Activated effector memory CD4-positive, alpha-beta T cell treated with anti-CD3 and anti-CD28 coated beads, Interleukin-2, amount 50 U/mL, for 16 hours (primary cell): ENCODE data around the gene ABLIM3.

Experiments used
- DNase-seq: peaks from one replicate; pipeline ENCODE4 v3.0.0-alpha.2; 2020

The ABLIM3 gene

GRCh38 chr5:149284501-149284900 is 143.2 kb downstream of the ABLIM3 start:
- no peak for DNase-seq

DNA sequence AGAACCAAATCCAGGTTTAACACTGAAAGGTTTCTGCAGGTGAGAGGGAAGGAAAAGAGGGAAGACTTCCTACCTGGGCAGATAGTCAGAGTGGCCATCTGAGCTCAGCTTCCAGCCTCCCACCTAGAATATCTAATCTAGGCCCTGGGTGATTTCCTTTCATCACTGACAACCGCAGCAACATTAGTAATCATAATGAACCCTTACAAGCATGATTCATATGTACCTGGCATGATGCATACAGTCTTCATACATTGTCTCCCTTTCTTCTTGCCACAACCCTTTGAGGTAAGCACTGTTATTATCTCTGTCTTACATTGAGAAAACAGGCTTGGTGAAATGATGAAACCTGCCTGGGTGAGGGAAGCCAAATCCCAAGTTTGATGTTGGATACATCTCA is 143.9 kb downstream of the ABLIM3 start:
- no peak for DNase-seq

GRCh38 chr5:149288436-149288835 is 147.1 kb downstream of the ABLIM3 start:
- DNase-seq = no peak

GRCh38 chr5:149289301-149289700 is 148.0 kb downstream of the ABLIM3 start:
- no peak for DNase-seq

- DNase-seq = no peak
These were observed 153.9 kb downstream of the ABLIM3 start for GRCh38 chr5:149294872-149295829.

DNA sequence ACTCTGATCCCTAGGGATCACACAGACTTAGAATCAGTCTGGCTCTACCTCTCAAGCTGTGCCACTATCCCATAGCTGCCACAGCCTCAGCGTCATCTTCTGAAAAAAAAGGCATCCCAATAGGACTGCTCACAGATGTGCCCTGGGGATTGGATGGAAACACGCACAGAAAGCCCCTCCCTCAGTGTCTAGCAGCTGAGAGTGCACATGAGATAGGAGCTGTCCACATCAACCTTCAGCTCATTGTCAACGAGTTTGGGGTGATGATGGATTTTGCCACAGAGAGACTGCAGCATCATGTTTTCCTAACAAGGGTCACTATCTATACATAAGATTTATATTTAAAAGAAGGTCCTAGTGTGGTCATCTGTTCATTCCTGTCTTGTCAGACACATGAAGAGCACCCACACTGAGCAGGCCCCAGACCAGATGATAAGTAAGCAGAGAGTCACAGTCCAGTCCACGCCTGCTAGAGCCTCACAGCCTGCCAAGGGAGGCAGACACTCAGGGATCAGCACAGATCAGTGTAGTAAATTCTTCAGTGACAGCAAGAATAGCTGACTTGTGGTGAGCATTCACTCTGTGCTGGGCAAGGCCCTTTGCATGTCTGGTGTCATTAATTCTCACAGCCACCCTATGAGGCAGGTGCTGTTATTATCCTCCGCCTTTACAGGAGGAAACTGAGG is 156.2 kb downstream of the ABLIM3 start:
- no peak for DNase-seq

DNA sequence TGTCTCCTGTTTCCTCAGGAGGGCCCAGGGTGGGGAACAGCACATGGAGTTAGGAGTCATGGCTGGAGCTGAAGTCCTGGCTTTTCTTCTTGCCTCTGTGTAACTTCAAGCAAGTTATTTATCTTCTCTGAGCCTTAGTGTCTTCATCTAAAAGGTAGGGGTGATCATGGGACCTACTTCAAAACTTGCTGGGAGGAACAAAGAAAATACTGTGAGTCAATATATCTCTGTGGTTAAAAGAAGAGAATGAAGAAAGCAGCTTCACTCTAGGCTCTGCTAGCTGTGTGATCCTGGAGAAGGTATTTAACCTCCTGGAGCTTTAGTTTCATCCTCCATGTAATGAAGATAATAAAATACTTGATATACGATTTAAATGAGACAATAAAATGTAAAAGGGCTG is 156.9 kb downstream of the ABLIM3 start:
- DNase-seq = no peak

DNA sequence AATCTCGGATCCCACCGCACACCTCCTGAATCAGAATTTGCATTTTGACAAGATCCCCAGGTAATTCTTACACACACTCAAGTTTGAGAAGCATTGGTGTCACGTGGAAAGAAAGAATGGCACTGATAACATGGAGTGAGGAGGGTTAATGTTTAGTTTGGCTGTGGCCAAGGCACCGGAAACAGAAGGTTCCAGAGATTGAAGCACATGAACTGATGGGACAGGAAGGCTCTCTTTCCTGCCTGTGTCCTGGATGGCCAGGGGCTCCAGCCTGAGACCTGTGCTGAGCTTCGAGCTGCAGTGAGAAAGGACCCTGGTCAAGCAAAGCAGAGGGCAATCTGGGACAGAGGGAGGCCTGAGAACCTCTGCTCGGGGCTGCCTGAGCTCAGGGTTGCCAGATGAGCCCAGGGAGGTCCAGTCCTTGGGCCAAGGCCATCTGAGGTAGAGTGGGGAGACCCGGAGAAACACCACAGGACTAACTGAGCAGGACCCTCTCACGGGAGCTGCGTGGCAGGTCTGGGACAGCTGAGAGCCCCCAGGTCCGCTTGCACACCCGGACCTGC is 157.6 kb downstream of the ABLIM3 start:
- no peak for DNase-seq

DNA sequence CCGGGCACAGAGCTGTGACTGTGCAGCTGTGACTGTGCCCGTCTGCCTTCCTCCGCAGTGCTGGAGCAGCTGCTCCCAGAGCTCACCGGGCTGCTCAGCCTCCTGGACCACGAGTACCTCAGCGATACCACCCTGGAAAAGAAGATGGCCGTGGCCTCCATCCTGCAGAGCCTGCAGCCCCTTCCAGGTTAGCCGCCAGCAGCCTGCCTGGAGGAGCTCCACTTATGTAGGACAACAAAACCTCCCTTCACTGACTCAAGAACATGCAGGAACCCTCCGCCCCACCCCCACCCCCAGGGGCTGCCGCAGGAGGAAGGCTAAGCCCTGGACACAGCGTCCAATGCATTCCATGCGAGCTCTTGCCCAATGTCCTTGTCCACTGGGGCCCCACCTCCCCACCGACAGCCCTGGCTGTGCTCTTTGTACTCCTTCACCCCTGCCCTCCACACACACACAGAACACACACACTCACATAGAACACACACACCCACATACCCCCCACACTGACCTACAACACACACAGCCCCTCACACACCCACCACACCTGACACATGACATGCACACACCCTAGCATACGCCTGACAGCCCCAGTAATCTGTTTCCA is 158.3 kb downstream of the ABLIM3 start:
- no peak for DNase-seq

DNA sequence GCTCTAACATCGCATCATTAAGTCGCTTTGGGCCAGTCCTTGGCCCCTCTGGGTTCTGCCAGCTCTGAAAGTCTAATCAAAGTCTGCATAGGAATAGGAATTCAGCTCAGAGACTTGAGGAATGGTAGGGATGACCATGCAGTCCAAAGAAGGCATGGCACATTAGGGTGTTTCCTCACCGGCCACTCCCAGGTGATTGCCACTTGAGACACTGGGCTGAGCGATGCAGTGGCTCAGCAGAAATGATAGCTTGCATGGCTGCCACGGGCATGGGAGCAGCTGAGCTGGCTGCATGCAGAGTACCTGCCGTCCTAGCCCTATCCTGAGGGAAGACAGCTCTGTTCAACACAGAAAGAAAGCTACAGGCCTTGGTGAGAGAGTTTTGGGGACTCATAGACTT is 159.1 kb downstream of the ABLIM3 start:
- no peak for DNase-seq

DNA sequence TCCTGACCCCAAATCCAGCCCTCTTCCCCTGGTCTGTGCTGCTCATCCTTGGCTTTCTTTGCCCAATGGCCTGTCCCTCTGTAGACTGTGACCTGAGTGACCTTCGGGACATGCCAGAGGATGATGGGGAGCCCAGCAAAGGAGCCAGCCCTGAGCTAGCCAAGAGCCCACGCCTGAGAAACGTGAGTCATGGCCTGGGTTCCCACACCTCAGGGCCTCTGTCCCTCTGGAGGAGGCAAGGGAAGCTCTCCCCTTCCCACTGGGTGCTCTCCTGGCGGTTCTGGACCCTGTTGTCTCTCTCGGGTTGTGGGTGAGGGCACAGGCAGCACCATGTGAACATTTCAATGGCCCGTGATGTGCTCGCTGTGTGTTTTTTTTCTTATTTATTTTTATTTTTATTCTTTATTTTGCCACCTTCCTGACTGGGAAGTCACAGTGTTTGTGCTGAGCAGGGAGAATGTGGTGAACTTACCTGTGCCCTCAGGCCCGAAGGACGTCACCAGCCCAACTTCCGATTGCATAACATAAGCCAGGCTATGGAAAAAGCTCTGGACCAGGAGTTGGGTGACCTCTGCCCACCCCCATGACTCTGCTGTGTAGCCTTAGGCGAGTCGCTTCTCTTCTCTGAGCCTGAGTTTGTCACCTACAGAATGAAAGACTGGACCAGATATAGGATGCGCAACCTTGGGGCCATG is 159.9 kb downstream of the ABLIM3 start:
- no peak for DNase-seq

DNA sequence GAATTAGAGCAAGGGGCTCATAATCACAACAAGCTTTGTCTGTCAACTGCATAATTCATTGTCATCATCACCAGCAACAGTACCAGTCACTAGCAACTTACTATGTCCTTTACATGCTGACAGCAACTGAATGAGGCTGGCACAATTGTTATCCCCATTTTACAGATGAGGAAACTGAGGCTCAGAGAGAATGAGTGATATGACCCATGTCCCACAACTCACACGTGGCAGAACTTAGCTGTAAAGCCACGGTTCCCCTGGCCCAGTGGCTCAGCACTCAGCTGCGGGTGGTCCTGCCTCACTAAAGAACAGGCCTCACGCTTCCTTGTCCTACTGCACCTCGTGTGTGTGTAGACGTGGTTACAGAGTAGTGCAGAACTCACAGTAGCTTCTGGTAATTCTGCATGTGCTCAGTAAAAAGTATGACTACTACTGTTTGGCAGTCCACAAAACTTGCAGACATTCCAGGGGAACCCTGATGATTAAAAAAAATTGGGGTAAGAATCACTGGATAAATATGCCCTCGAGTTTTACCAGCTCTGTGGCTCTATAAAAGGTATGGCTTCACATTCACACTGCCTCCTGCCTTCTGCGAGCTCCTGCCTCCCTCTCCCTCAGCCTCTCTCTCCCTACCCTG is 160.6 kb downstream of the ABLIM3 start:
- no peak for DNase-seq

DNA sequence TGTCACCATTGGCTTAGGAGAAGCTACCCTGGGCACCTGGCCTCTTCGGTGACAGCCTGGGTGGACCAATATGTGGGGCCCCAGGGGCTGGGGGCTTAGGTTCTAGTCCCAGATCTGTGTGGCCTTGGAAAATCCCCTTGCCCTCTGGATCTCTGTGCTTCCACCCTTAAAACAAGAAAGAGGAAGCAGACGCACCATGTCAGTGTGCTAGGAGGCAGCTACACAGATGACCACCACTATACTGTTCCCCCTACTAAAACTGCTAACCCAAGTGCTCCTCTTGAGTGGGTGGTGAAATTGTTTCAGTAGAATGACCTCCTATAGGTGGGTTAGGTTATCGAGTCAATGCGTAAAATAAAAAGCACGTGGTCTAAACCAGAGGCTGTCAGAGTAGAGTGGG is 161.3 kb downstream of the ABLIM3 start:
- no peak for DNase-seq

GRCh38 chr5:149303210-149303609 is 161.9 kb downstream of the ABLIM3 start:
- DNase-seq = no peak

DNA sequence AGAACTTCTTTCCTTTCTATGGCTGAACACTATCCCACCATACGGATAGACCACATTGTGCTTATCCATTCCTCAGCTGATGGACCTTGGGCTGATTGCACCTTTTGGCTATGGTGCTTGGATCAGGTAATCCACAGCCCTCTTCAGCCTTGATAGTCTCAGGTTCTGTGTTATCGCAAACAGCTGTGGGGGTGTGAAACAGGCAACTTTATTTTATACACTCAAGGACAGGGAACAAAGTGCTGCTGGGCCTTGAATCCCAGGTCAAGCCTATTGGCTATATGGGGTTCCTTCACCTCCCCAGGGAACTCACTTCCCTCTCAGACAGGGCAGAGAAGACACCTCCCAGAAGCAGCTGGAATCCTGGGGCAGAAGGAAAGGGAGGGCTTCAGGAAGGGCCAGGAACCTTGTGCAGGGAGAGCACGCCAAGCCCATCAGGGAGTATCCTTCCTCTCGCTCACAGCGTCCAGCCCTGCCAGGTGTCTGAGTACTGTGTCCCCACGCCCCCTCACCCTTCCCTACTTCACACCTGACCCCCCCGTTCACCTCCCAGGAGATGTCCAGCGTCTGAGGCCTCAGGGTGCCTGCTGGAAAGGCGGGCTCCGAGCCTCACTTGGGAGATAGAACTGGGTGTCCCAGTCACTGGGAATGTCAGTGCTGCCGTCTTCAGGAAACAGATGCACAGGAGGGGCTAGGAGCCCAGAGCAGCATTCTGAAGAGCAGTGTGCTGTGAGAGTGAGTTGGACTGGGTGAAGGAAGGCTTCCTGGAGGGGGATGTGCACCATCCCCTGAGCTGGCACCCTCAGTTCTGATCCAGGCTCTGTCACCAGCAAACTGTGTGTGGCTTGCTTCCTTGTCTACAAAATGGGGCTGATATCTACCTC is 163.1 kb downstream of the ABLIM3 start:
- DNase-seq = no peak

- DNase-seq = no peak
These were observed 168.1 kb downstream of the ABLIM3 start for GRCh38 chr5:149309354-149309753.
